Measurements from ENCODE around the gene TH.

Gene TH

GRCh38 chr11:2146051-2146450 is 25.6 kb downstream of the TH start:
- TF ChIP-seq PKNOX1 (IDR thresholded peaks at IDR 0.05) (no peak), FOXA1 (IDR thresholded peaks at IDR 0.05) (no peak), ARNT (IDR thresholded peaks at IDR 0.05) (no peak), ZNF384 (IDR thresholded peaks at IDR 0.05) (no peak), SP1 (IDR thresholded peaks at IDR 0.05) (no peak), BHLHE40 (IDR thresholded peaks at IDR 0.05; ENCODE audit: borderline replicate concordance) (no peak), TARDBP (IDR thresholded peaks at IDR 0.05) (no peak), NFRKB (IDR thresholded peaks at IDR 0.05) (no peak), CTBP1 (IDR thresholded peaks at IDR 0.05; ENCODE audit: borderline replicate concordance) (no peak), ELF4 (IDR thresholded peaks at IDR 0.05) (no peak), FOXK2 (IDR thresholded peaks at IDR 0.05) (no peak), SUZ12 (IDR thresholded peaks at IDR 0.05) (no peak), HDGF (IDR thresholded peaks at IDR 0.05; ENCODE audit: borderline replicate concordance) (no peak), FOXM1 (IDR thresholded peaks at IDR 0.05; ENCODE audit: borderline replicate concordance) (no peak), LEF1 (IDR thresholded peaks at IDR 0.05; ENCODE audit: borderline replicate concordance) (no peak), L3MBTL2 (conservative IDR thresholded peaks at IDR 0.05) (no peak)
- ChIA-PET CTCF (interaction anchor here (0.9 to 1.9 kb wide), 2 partner anchors 108 to 109 kb away, joined by 3 to 4 read pairs; no protein-coding TSS in a partner anchor), POLR2A (no interaction called here)
- DNase-seq (ENCODE audit: extremely low spot score) = no peak

- no peak for TF ChIP-seq TARDBP (IDR thresholded peaks at IDR 0.05)
- no peak for TF ChIP-seq PKNOX1 (IDR thresholded peaks at IDR 0.05)
- no peak for TF ChIP-seq FOXA1 (IDR thresholded peaks at IDR 0.05)
- TF ChIP-seq LEF1 (IDR thresholded peaks at IDR 0.05; ENCODE audit: borderline replicate concordance) = no peak
- TF ChIP-seq FOXM1 (IDR thresholded peaks at IDR 0.05; ENCODE audit: borderline replicate concordance) = no peak
- TF ChIP-seq BHLHE40 (IDR thresholded peaks at IDR 0.05; ENCODE audit: borderline replicate concordance) = no peak
- TF ChIP-seq FOXK2 (IDR thresholded peaks at IDR 0.05) = no peak
- no peak for TF ChIP-seq L3MBTL2 (conservative IDR thresholded peaks at IDR 0.05)
- TF ChIP-seq ZNF384 (IDR thresholded peaks at IDR 0.05) = no peak
- TF ChIP-seq SP1 (IDR thresholded peaks at IDR 0.05) = no peak
- no peak for TF ChIP-seq HDGF (IDR thresholded peaks at IDR 0.05; ENCODE audit: borderline replicate concordance)
- no peak for TF ChIP-seq CTBP1 (IDR thresholded peaks at IDR 0.05; ENCODE audit: borderline replicate concordance)
- TF ChIP-seq SUZ12 (IDR thresholded peaks at IDR 0.05) = no peak
- no peak for TF ChIP-seq ARNT (IDR thresholded peaks at IDR 0.05)
- TF ChIP-seq ELF4 (IDR thresholded peaks at IDR 0.05) = no peak
- ChIA-PET CTCF (no interaction called here), POLR2A (no interaction called here)
- no peak for DNase-seq (ENCODE audit: extremely low spot score)
Measured at GRCh38 chr11:2144544-2145248, 26.9 kb downstream of the TH start.

GRCh38 chr11:2143799-2144543 is 27.6 kb downstream of the TH start:
- DNase-seq (ENCODE audit: extremely low spot score) = no peak
- TF ChIP-seq NFRKB (IDR thresholded peaks at IDR 0.05) = no peak
- TF ChIP-seq ELF4 (IDR thresholded peaks at IDR 0.05) = no peak
- TF ChIP-seq CTBP1 (IDR thresholded peaks at IDR 0.05; ENCODE audit: borderline replicate concordance) = no peak
- no peak for TF ChIP-seq LEF1 (IDR thresholded peaks at IDR 0.05; ENCODE audit: borderline replicate concordance)
- no peak for TF ChIP-seq ARNT (IDR thresholded peaks at IDR 0.05)
- TF ChIP-seq PKNOX1 (IDR thresholded peaks at IDR 0.05) = no peak
- TF ChIP-seq SP1 (IDR thresholded peaks at IDR 0.05) = no peak
- no peak for TF ChIP-seq ZNF384 (IDR thresholded peaks at IDR 0.05)
- TF ChIP-seq HDGF (IDR thresholded peaks at IDR 0.05; ENCODE audit: borderline replicate concordance) = no peak
- no peak for TF ChIP-seq TARDBP (IDR thresholded peaks at IDR 0.05)
- TF ChIP-seq L3MBTL2 (conservative IDR thresholded peaks at IDR 0.05) = no peak
- no peak for TF ChIP-seq SUZ12 (IDR thresholded peaks at IDR 0.05)
- TF ChIP-seq BHLHE40 (IDR thresholded peaks at IDR 0.05; ENCODE audit: borderline replicate concordance) = no peak
- no peak for TF ChIP-seq FOXA1 (IDR thresholded peaks at IDR 0.05)
- CTCF ChIA-PET = interaction anchor here (0.7 kb wide), 1 partner anchor 114 kb away, joined by 3 read pairs; no protein-coding TSS in a partner anchor
- POLR2A ChIA-PET = no interaction called here

GRCh38 chr11:2143477-2143798 is 28.2 kb downstream of the TH start:
- no peak for DNase-seq (ENCODE audit: extremely low spot score)
- no peak for TF ChIP-seq PKNOX1 (IDR thresholded peaks at IDR 0.05)
- no peak for TF ChIP-seq NFRKB (IDR thresholded peaks at IDR 0.05)
- no peak for TF ChIP-seq ARNT (IDR thresholded peaks at IDR 0.05)
- no peak for TF ChIP-seq L3MBTL2 (conservative IDR thresholded peaks at IDR 0.05)
- no peak for TF ChIP-seq SP1 (IDR thresholded peaks at IDR 0.05)
- no peak for TF ChIP-seq BHLHE40 (IDR thresholded peaks at IDR 0.05; ENCODE audit: borderline replicate concordance)
- TF ChIP-seq SUZ12 (IDR thresholded peaks at IDR 0.05) = no peak
- TF ChIP-seq FOXK2 (IDR thresholded peaks at IDR 0.05) = no peak
- TF ChIP-seq ELF4 (IDR thresholded peaks at IDR 0.05) = no peak
- TF ChIP-seq HDGF (IDR thresholded peaks at IDR 0.05; ENCODE audit: borderline replicate concordance) = no peak
- no peak for TF ChIP-seq TARDBP (IDR thresholded peaks at IDR 0.05)
- TF ChIP-seq FOXM1 (IDR thresholded peaks at IDR 0.05; ENCODE audit: borderline replicate concordance) = no peak
- CTCF ChIA-PET = interaction anchor here (0.7 kb wide), 1 partner anchor 113 kb away, joined by 3 read pairs; no protein-coding TSS in a partner anchor
- POLR2A ChIA-PET = no interaction called here

GRCh38 chr11:2142762-2143202 is 28.8 kb downstream of the TH start:
- POLR2A ChIA-PET = no interaction called here
- DNase-seq (ENCODE audit: extremely low spot score) = no peak
- TF ChIP-seq HDGF (IDR thresholded peaks at IDR 0.05; ENCODE audit: borderline replicate concordance) (no peak), SP1 (IDR thresholded peaks at IDR 0.05) (no peak), SUZ12 (IDR thresholded peaks at IDR 0.05) (no peak), L3MBTL2 (conservative IDR thresholded peaks at IDR 0.05) (no peak), ELF4 (IDR thresholded peaks at IDR 0.05) (no peak), PKNOX1 (IDR thresholded peaks at IDR 0.05) (no peak), BHLHE40 (IDR thresholded peaks at IDR 0.05; ENCODE audit: borderline replicate concordance) (no peak), TARDBP (IDR thresholded peaks at IDR 0.05) (no peak), FOXM1 (IDR thresholded peaks at IDR 0.05; ENCODE audit: borderline replicate concordance) (no peak), LEF1 (IDR thresholded peaks at IDR 0.05; ENCODE audit: borderline replicate concordance) (no peak), ZNF384 (IDR thresholded peaks at IDR 0.05) (no peak), NFRKB (IDR thresholded peaks at IDR 0.05) (no peak), ARNT (IDR thresholded peaks at IDR 0.05) (no peak), FOXK2 (IDR thresholded peaks at IDR 0.05) (no peak), CTBP1 (IDR thresholded peaks at IDR 0.05; ENCODE audit: borderline replicate concordance) (no peak), FOXA1 (IDR thresholded peaks at IDR 0.05) (no peak)
- CTCF ChIA-PET = no interaction called here

All from HEK293T (cell line).